Fibroblast of peridontal ligament (primary cell): Measurements from ENCODE around the gene PTGIR.

ENCODE experiments used
- DNase-seq: peaks from one replicate; pipeline ENCODE4 v3.0.0-alpha.2; 2010; ENCODE audit errors: extremely low read depth

Gene PTGIR, protein sequence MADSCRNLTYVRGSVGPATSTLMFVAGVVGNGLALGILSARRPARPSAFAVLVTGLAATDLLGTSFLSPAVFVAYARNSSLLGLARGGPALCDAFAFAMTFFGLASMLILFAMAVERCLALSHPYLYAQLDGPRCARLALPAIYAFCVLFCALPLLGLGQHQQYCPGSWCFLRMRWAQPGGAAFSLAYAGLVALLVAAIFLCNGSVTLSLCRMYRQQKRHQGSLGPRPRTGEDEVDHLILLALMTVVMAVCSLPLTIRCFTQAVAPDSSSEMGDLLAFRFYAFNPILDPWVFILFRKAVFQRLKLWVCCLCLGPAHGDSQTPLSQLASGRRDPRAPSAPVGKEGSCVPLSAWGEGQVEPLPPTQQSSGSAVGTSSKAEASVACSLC

DNA sequence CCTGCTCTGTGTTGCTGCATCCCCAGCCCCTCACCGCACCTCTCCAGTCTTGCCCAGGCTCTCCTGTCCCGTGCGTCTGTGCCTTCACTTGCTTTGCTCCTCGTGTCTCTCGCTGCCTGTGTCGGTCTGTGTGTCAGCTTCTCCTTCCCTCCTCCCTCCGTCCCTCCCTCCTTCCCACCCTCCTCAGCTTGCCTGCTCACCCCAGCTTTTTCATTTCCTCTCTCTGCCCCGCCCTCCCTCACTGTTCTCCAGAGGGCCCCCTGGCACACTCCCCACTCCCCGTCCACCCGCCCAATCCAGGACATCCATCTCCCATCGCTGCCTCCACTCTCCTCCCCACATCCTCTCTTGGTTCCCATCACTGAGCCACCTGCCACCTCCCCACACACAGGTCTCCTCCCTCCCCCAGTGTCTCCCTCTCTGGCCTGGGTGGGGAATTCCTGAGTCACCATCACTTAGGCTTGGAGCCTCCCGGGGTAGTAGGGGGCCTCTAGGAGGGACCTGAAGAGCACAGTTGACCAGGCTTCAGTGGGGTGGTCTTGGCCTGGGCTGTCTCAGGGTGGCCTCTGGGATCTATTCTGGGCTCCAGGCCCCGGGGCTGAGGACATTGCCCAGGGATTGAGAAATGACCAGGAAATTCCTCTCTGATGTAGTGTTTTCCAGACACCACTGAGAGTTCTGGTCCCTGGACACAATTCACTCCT, at the start of gene PTGIR:
PTGIR (minus strand) TSS at position 132 of the 704 bp plus-strand sequence. CDS start 864 bp downstream, outside the sequence.
- DNase-seq, result peak; percentile 72

DNA sequence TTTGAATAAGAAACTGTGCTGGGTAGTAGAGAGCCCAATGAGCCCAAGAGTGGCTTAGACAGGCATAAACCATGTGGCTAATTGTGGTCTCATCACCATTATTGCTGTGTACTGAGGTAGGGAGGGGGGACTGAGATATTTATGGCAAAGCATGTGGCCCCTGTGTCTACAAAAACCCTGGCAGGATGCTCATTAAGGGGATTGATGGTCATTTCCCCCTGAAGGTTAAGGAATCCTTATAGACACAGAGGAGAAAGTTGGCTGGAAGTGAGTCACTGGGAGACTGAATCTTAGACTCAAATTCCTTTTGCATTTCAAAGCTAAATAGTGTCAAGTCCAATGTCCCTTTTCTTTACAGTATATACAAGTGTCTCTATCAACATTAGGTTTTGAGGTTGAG, 45.9 kb upstream of the PTGIR start:
- DNase-seq, result no peak

DNA sequence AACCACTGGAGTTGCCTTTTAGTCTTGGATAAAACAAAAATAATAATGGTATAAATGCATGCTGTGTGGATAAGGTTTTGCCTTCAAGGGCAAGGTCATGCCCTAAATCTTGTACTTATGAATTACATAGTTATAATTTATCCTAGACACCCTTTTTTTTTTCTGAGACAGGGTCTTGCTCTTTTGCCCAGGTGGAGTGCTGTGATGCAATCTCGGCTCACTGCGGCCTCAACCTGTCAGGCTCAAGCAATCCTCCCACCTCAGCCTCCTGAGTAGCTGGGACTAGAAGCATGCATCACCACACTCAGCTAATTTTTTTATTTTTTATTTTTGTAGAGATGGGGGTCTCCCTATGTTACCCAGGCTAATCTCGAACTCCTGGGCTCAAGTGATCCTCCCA, 43.8 kb upstream of the PTGIR start:
- no peak for DNase-seq

DNA sequence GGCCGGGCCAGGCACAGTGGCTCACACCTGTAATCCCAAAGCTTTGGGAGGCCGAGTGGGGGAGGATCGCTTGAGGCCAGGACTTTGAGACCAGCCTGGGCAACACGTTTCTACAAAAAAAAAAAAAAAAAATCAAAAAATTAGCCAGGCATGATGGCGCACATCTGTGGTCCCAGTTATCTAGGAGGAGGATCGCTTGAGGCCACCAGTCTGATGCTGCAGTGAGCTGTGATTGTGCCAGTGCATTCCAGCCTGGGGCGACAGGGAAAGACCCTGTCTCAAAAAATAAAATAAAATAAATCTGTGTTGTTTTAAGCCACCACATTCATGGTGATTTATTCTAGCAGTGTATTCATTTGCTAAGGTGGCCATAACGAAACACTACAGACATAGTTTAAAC, 40.2 kb upstream of the PTGIR start:
- DNase-seq, result no peak

DNA sequence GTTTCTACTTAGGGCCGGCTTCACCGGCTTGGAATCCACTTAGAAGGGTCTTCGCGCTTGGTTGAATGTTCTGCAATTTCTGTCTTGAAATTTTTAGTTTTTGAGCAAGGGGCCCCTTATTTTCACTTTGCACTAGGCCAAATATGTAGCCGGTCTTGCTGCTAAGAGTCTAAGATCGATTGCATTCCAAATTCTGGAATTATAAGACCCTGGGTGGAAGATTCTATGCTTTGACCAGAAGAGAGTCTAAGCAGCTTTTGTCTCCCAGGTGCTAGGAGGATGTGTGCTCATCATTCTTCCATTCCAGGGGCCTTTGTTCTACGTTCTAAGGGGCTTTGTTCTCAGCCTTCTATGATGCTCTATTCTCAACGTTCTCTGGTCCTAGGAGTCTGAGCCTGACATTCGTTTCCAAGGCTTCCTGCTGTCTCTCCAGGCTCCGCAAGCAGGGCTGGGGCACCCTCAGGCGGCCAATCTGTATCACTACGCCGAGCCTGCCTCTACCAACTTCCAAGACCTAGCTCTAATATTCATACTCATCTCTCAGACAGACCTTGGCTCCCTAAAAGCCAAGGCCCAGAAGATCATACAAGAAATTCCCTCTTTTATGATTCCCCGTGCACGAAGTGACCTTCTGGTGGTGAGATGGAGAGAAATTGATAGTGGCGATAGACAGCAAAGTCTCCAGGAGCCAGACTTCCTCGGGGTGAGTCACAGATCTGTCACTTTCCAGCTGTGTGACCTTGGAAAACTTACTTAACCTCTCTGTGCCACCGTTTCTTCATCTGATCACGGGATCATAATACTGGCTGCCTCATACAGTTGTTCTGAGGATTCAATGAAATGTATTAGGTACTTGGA, 37.1 kb upstream of the PTGIR start:
- peak; percentile 89 for DNase-seq

DNA sequence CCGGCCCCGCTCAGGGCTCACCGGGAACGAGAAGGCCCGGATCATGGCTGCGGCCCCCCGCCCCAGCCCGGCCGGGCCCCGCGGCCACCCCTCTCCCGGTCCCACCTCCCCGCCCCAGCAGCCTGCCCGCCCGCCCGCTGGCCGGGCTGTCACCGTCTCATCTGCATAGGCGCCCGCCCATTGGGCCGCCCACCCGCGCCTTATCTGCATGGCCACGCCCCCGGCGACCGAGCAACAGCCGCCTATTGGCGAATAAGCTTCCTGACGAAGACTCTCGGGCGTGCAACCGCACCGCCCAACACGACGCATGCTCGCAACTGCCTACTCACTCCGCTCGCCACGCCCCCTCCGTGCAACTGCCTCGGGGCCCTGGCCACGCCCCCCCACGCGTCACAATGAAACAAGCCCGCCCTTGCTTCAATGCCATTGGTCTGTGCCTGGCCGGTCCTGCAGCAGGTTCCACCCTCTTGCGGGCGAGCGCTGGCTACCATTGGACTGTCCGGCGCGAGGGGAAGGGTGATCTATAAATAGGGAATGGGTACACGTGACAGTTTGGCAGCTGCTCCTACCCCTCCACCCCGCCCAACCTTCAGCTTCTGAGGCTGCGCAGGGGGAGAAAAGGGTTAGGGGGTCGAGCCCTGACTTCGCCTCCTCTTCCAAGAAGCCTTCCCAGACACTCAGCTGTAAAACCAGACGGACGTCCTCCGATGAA, 36.3 kb upstream of the PTGIR start, which contains the start of gene DACT3:
DACT3 (minus strand) TSS at position 163 of the 712 bp plus-strand sequence; CDS start at position 45, 118 bp downstream.
- peak; percentile 99 for DNase-seq

DNA sequence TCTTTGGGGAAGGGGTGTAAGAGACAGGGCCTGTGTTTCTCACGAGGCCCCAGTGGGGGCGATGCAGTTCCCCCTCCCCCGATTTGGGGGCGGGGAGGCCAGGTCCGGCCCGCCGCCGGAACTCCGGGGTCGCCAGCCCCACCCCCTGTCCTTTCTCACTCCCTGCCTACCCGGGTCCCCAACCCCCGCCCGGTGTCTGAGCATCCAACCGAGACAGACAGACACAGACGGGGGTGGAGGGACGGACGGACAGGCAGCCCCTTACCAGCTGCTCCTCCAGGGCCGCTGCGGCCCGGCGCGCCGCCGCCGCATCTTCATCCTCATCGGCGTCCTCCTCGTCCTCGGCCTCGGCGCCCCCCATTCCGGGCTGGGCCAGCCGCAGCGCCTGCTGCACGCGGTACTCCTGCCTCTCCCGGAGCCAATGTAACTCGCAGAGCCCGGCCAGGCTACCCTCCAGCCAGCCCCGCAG, 35.7 kb upstream of the PTGIR start:
- DNase-seq, result no peak

DNA sequence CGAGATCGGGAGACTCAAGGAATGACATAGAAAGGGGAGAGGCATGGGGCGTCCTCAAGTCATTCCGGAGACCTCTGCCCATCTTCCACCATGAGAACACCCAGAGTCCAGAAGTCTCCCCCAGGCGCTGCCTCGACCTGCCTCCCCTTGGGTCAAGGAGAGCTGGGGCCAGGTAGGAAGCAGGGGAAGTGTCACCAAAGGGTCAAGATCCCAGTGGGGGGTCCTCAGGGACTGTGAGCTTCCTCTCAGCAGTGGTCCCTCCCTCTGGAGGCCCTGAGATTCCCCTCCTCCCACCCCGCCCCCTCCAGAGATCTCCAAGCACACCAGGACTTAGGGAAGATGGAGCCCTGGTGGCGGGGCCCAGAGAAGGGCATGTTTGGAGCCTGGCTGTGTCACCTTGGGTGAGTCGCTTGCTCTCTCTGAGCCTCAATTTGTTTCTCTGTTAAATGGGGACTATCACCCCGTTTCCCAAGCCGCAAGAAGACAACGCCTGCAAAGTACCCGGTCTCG, 35.2 kb upstream of the PTGIR start:
- DNase-seq, result no peak

DNA sequence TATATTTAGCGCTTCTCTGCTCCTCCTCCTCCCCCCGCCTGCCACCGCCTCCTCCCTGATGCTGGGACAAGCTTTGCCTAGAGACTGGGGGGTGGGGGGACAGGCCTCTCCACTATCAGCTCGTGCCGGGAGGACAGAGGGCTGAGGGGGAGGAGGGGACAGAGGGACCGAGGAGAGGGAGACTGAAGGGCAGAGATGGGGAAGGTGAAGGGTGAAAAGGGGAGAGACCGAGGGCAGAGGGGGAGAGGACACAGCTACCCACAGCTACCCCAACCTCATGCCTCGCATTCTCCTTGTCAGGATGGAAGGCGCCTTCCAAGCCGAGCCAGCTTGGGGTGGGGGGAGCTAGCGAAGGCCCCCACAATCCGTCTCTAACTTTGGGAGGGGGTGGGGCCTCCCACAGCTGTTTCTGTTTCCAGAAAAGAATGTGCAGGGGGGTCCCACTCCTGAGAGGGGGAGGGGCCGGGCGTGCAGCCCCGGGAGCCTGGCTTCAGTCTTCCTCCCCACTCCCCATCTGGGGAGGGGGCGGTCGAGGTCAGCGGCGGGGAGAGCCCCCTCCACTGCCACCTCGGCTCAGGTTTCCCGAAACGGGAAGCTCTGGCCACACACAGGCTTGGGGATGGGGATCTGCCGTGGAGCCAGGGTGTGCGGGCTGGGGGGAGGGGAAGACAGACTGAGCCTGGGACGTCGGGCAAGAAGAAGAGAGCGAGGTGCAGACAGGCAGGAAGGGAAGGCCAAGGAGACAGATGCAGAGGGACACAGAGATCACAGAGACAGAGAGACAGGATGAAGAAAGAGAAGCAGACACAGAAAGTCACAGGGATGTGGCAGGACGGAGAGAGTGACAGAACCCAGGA, 34.5 kb upstream of the PTGIR start:
- DNase-seq, result no peak

DNA sequence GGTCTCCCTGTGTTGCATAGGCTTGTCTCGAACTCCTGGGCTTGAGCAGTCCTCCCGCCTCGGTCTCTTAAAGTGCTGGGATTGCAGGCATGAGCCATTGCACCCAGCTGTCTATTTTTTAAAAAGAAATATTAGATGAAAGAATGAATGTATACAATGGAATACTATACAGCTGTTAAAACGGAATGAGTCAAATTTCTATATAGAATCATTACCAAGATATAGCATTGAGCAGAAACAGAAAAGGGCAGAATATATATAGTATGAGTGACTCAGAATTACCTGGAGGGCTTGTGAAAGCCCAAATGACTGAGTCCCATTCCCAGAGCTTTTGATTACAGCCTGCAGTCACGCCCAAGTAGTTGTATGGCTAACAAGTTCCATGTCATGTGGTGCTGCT, 31.7 kb upstream of the PTGIR start:
- DNase-seq, result no peak

DNA sequence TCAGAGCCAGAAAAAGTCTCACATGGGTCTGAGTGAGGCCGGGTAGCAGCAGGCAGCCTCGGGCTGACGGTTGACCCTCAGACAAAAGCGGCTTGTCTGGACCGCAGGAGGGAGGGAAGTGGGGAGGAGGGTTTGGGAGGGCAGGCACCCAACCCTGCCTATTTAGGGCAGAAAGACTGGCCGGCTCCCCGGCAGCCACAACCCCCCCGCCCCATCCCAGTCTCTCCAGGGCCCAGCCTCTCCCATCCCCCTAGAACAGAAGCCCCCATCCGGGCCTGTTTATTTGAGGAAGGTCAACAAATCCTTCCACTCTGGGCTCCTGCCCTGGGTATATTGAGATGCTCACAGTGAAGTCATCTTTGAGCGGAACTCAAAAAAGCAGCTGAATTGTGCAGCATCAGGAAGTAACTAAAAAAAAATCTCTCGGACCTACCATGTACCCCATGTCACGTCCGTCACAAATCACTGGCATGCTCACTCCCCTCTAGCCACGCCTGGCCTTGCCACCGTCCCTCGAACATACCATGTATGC, 29.8 kb upstream of the PTGIR start:
- DNase-seq, result no peak

DNA sequence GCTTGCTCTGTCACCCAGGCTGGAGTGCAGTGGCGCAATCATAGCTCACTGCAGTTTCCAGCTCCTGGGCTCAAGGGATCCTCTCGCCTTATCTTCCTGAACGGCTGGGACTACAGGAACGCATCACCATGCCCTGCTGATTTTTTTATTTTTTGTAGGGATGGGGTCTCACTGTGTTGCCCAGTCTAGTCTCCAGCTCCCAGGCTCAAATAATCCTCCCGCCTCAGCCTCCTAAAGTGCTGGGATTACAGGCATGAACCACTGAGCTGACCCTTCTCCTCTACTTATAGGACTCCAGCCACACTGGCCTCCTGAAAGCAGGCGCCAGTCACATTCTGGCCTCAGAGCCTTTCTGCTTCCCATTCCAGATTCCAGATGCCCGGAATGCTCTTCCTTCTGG, 25.6 kb upstream of the PTGIR start:
- DNase-seq, result no peak

DNA sequence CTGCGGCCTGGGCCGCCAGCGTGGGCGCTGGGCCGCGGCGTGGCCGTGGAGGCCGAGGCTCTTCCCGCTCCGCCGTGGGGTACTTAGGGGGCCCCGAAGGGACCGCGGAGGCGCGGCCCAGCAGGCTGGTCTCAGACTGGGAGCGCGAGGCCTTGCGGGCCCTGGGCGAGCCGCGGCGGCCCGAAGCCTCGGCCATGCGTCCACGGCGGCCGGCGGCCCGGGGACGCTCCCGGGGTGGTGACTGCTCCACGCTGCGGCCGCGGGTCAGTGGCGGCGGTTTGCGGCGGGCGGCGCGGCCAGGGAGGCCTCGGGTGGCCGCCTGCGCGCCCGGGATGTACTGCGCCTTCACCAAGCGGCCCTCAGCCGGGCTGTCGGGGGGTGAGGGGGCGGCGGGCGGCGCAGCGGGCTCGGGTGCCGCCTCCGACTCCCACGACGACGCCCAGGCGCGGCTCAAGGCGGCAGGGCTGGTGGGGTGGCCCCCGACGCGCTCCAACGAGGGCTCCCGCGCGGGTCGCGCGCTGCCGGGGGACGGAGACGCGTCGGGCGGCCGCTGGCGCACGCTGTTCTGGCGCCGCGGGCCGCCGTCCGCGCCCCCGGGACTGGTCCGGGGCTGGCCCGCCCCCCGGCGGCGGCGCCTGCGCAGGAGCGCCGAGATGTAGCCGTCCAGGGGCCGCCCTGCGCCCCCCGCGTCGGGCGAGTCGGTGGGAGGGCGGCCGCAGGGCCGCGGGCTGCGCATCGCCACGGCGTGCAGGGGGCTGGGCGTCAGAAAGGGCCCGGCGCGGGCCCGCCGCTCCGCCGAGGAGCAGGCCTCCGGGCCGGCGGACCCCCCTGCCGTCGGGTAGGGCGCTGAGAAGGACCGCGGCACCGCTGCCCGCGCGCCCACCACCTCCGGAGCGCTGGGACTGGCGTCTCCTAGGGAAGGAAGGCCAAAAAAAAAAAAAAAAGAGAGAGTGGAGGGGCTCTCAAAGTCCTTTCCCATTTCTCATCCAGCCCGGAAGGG, 24.4 kb upstream of the PTGIR start:
- no peak for DNase-seq

DNA sequence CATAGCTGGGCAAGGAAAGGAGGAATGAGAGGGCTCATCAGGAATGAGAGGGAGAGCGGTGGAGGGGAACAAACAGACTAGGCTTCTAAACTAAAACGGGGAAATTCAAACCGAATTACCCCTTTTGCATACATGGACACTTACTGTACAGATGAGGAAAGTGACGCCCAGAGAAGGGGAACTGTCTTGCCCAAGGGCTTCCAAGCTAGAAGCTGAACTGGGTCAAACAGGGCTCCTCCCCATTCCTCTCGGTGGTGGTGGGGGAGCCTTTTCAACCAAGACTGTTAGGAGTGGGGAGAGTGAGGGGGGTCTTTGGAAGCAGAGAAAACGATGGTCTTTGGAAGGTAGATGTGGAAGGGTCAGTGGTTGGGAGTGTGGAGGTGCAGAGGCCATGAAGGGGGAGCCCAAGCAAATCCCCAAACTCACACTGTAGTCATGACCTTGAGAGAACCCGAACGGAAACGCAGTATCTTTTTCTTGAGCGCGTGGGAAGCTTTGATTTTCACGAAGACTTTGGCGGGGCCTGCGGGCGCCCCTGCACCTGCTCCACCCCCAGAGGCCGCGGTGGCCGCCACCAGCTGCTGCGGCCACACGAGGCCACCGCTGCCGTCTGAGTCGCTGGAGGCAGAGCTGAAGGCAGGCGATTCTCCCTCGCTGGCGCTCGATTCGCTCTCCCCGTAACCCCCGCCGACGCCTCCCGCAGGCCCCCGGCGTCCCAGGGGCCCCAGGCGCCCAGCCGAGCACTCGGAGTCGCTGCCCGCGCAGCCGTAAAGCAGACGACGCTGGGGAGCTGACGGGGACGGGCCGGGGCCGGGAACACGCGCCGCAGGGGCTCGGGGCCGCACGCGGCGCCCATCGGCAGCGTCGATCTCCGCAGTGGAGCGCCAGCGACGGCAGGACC, 23.4 kb upstream of the PTGIR start:
- DNase-seq, result no peak

DNA sequence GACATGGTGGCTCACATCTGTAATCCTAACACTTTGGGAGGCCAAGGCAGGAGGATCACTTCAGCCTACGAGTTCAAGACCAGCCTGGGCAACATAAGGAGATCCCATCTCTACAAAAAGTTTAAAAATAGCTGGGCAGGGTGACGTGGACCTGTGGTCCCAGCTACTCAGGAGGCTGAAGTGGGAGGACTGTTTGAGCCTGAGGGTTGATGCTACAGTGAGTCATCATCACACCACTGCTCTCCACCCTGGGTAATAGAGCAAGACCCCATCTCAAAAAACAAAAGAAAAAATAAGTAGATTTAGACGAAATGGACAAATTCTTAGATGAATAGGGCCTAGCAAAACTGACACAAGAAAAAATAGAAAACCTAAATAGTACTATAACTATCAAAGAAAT, 21.5 kb upstream of the PTGIR start:
- no peak for DNase-seq

DNA sequence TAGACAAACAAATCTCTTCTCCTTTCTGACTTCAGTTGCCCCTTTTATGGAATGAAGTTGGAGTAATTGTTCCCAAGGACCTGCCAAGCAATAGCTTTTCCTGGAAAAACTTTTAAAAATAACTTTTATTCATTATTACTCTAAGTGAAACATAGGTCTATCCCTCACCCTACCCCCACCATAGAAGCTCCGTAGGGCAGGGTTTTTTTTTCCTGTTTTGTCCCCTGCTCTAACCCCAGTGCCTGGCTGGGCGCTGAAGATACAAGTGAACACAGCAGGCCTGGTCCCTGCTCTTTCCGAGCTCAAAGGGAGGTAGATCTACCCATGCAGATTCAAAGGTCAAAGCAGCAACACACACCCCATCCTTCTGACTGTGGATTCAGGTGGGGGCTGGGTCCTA, 19.8 kb upstream of the PTGIR start:
- no peak for DNase-seq

DNA sequence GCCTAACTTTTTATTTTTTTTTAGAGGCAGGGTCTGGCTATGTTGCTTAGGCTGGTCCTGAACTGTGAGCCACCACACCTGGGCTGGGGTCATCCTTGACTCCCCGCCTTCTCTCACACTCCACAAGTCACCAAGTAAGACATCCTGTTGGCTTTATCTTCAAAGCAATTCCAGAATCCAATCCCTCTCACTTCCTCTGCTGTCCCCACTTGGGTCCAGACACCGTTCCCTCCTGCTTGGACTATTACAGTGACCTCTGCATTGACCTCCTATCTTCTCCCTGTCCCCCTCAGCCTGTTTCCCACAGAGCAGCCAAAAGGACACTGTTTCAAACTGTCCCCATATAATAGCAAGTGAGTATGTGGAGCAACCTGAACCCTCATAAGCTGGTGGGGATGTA, 15.8 kb upstream of the PTGIR start:
- no peak for DNase-seq
